ENCODE results near the gene MED25.

GRCh38 chr19:49854378-49855263, 36.5 kb downstream of the MED25 start:
- TF ChIP-seq CTBP1 (IDR thresholded peaks at IDR 0.05; ENCODE audit: borderline replicate concordance): no peak
- TF ChIP-seq L3MBTL2 (conservative IDR thresholded peaks at IDR 0.05): no peak
- TF ChIP-seq ZNF384 (IDR thresholded peaks at IDR 0.05): no peak
- no peak for TF ChIP-seq FOXM1 (IDR thresholded peaks at IDR 0.05; ENCODE audit: borderline replicate concordance)
- TF ChIP-seq ARNT (IDR thresholded peaks at IDR 0.05): no peak
- TF ChIP-seq FOXK2 (IDR thresholded peaks at IDR 0.05): no peak
- no peak for TF ChIP-seq BHLHE40 (IDR thresholded peaks at IDR 0.05; ENCODE audit: borderline replicate concordance)
- TF ChIP-seq SUZ12 (IDR thresholded peaks at IDR 0.05): no peak
